Trophoblast cell (in vitro differentiated cells and primary cell): ENCODE results near the gene NETO2.

ENCODE experiments used
- DNase-seq, 2 donors: peaks; one replicate each; pipeline ENCODE4 v3.0.0-alpha.2; 2016
- H2AFZ ChIP-seq: 2 replicates; pipeline ENCODE4 v1.6.1; 2013; ENCODE audit warnings: low read length, moderate library complexity, mild to moderate bottlenecking; ENCODE audit not compliant: insufficient read depth, poor library complexity
- H2AK5ac ChIP-seq: 2 replicates; pipeline ENCODE4 v1.6.1; 2013; ENCODE audit warnings: mild to moderate bottlenecking, low read length
- H2BK120ac ChIP-seq: 2 replicates; pipeline ENCODE4 v1.6.1; 2013; ENCODE audit warnings: low read length, mild to moderate bottlenecking, moderate library complexity; ENCODE audit not compliant: insufficient read depth, poor library complexity
- H2BK12ac ChIP-seq: 2 replicates; pipeline ENCODE4 v1.6.1; 2013; ENCODE audit warnings: mild to moderate bottlenecking, low read length, moderate library complexity
- H2BK5ac ChIP-seq: 2 replicates; pipeline ENCODE4 v1.6.1; 2013; ENCODE audit warnings: low read length, low read depth, moderate library complexity, mild to moderate bottlenecking; ENCODE audit not compliant: poor library complexity
- H3K14ac ChIP-seq: 2 replicates; pipeline ENCODE4 v1.6.1; 2013; ENCODE audit warnings: mild to moderate bottlenecking, low read length
- H3K18ac ChIP-seq: 2 replicates; pipeline ENCODE4 v1.6.1; 2013; ENCODE audit warnings: mild to moderate bottlenecking, low read length
- H3K23ac ChIP-seq: 2 replicates; pipeline ENCODE4 v1.6.1; 2013; ENCODE audit warnings: low read length
- H3K27ac ChIP-seq: 2 replicates; pipeline ENCODE4 v1.5.1; 2013; ENCODE audit warnings: low read depth, mild to moderate bottlenecking, inconsistent platforms, low read length, moderate library complexity
- H3K27me3 ChIP-seq: 2 replicates; pipeline ENCODE4 v1.6.1; 2013; ENCODE audit warnings: inconsistent platforms, mild to moderate bottlenecking, low read length, moderate library complexity; ENCODE audit not compliant: insufficient read depth
- H3K36me3 ChIP-seq, 2 experiments: 1 replicate in 1 of 2; 2 replicates in 1 of 2; pipeline ENCODE4 v1.6.1; 2013; ENCODE audit warnings: low read length in 2 of 2, mild to moderate bottlenecking in 2 of 2, moderate library complexity in 1 of 2; ENCODE audit not compliant: insufficient read depth in 2 of 2, control insufficient read depth in 1 of 2
- H3K4ac ChIP-seq: 2 replicates; pipeline ENCODE4 v1.6.1; 2013; ENCODE audit warnings: low read depth, mild to moderate bottlenecking, low read length, moderate library complexity
- H3K4me1 ChIP-seq, 2 experiments: 1 replicate in 1 of 2; 2 replicates in 1 of 2; pipeline ENCODE4 v1.6.1; 2013; ENCODE audit warnings: low read length in 2 of 2, mild to moderate bottlenecking in 2 of 2, moderate library complexity in 1 of 2; ENCODE audit not compliant: insufficient read depth in 2 of 2, control insufficient read depth in 1 of 2
- H3K4me2 ChIP-seq: 2 replicates; pipeline ENCODE4 v1.6.1; 2013; ENCODE audit warnings: inconsistent platforms, mild to moderate bottlenecking, low read length, moderate library complexity
- H3K4me3 ChIP-seq: 2 replicates; pipeline ENCODE4 v1.5.1; 2013; ENCODE audit warnings: mild to moderate bottlenecking, low read depth, low read length, inconsistent platforms
- H3K79me1 ChIP-seq: one replicate; pipeline ENCODE4 v1.6.1; 2013; ENCODE audit warnings: low read length
- H3K79me2 ChIP-seq: 2 replicates; pipeline ENCODE4 v1.6.1; 2013; ENCODE audit warnings: low read length, mild to moderate bottlenecking; ENCODE audit not compliant: control insufficient read depth, insufficient read depth, poor library complexity
- H3K9ac ChIP-seq: 2 replicates; pipeline ENCODE4 v1.6.1; 2013; ENCODE audit warnings: mild to moderate bottlenecking, low read length
- H3K9me3 ChIP-seq: 2 replicates; pipeline ENCODE4 v1.6.1; 2013; ENCODE audit warnings: low read depth, mild to moderate bottlenecking, control low read depth, inconsistent platforms, low read length; ENCODE audit not compliant: insufficient read depth
- H4K12ac ChIP-seq: 2 replicates; pipeline ENCODE4 v1.6.1; 2013; ENCODE audit warnings: low read depth, mild to moderate bottlenecking, low read length, moderate library complexity
- H4K8ac ChIP-seq: 2 replicates; pipeline ENCODE4 v1.6.1; 2013; ENCODE audit warnings: low read depth, mild to moderate bottlenecking, low read length, moderate library complexity
- H4K91ac ChIP-seq: one replicate; pipeline ENCODE4 v1.6.1; 2013; ENCODE audit warnings: low read depth, mild to moderate bottlenecking, low read length, moderate library complexity
- WGBS: extraction: QIAGEN DNeasy Blood & Tissue Kit; methylation state at CpG from one replicate; pipeline ENCODE4 v1.1.7; 2013; ENCODE audit warnings: missing lambda C conversion rate; ENCODE audit not compliant: insufficient read length, insufficient coverage; ENCODE audit errors: extremely low coverage; 5-methylcytosine and 5-hydroxymethylcytosine counted together

Gene NETO2

DNA sequence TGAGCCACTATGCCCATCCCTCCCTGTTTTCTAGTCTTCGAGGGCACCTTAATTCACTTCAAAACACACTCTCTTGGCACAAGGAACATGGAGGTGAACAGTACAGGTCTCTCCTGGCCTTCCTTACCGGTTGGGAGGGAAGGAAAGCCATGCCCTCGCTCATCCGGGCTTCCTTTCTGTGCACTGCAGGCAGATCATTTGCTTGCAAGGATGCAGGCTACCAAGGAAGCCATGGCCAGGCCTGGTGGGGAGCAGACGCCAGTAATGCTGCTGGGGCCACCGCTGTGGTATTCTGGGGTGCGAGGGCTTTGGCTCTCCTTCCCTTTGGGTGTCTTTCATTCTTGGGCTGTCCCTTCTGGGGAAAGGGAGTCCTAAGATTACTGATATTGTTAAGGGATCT is 89.4 kb downstream of the NETO2 start:
- H3K27me3 ChIP-seq: no peaks in the 10 kb centered on the region

DNA sequence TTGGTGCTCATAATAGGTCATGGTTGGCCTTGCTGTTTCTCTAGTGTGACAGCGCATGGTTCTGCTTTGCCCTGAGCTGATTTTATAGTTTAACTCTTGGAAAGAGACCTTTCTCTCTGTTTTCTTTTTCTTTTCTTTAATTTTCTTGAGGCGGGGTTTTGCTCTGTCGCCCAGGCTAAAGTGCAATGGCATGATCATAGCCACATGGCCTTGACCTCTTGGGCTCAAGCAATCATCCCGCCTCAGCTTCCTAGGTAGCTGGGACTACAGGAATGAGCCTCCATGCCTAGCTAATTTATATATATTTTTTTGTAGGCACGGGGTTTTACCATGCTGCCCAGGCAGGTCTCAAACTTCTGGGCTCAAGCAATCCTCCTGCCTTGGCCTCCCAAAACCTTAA is 89.8 kb downstream of the NETO2 start:
- Histone ChIP-seq H3K4me1 (no peaks in the 10 kb centered on the region), H3K14ac (no peak overlapping the region), H2AK5ac (no peak overlapping the region), H3K27ac (no peak overlapping the region), H3K9me3 (no peaks in the 10 kb centered on the region), H3K23ac (no peak overlapping the region), H3K18ac (no peak overlapping the region), H3K79me1 (no peaks in the 10 kb centered on the region), H3K4ac (no peak overlapping the region), H3K4me3 (peak overlapping the region; percentile 16), H2AFZ (no peak overlapping the region), H4K8ac (no peak overlapping the region), H4K91ac (no peak overlapping the region), H3K9ac (no peak overlapping the region), H3K36me3 (no peaks in the 10 kb centered on the region), H3K27me3 (no peaks in the 10 kb centered on the region), H2BK12ac (no peak overlapping the region), H2BK120ac (no peak overlapping the region), H2BK5ac (no peak overlapping the region), H4K12ac (no peak overlapping the region), H3K4me2 (no peak overlapping the region), H3K79me2 (no peaks in the 10 kb centered on the region)
- DNase-seq: no peak
- WGBS: no CpG with 5 or more reads among the region's 5 CpGs

More for the DNA sequence above, 89.4 kb downstream of the NETO2 start:
- H3K4me3 ChIP-seq: no peak overlapping the region
- no peaks in the 10 kb centered on the region for H3K79me1 ChIP-seq
- H3K18ac ChIP-seq: no peak overlapping the region
- no peak overlapping the region for H2BK12ac ChIP-seq
- no peak overlapping the region for H3K14ac ChIP-seq
- H2BK5ac ChIP-seq: no peak overlapping the region
- H3K23ac ChIP-seq: no peak overlapping the region
- H3K79me2 ChIP-seq: no peaks in the 10 kb centered on the region
- H4K8ac ChIP-seq: no peak overlapping the region
- no peak for DNase-seq
- no peak overlapping the region for H2AFZ ChIP-seq
- no peaks in the 10 kb centered on the region for H3K9me3 ChIP-seq
- H4K91ac ChIP-seq: no peak overlapping the region
- H4K12ac ChIP-seq: no peak overlapping the region
- no peak overlapping the region for H2BK120ac ChIP-seq
- no peak overlapping the region for H3K9ac ChIP-seq
- H3K27ac ChIP-seq: no peak overlapping the region
- no peak overlapping the region for H2AK5ac ChIP-seq
- H3K4ac ChIP-seq: no peak overlapping the region
- H3K36me3 ChIP-seq: no peaks in the 10 kb centered on the region
- WGBS: no CpG with 5 or more reads among the region's 7 CpGs
- H3K4me1 ChIP-seq: no peaks in the 10 kb centered on the region
- no peak overlapping the region for H3K4me2 ChIP-seq

DNA sequence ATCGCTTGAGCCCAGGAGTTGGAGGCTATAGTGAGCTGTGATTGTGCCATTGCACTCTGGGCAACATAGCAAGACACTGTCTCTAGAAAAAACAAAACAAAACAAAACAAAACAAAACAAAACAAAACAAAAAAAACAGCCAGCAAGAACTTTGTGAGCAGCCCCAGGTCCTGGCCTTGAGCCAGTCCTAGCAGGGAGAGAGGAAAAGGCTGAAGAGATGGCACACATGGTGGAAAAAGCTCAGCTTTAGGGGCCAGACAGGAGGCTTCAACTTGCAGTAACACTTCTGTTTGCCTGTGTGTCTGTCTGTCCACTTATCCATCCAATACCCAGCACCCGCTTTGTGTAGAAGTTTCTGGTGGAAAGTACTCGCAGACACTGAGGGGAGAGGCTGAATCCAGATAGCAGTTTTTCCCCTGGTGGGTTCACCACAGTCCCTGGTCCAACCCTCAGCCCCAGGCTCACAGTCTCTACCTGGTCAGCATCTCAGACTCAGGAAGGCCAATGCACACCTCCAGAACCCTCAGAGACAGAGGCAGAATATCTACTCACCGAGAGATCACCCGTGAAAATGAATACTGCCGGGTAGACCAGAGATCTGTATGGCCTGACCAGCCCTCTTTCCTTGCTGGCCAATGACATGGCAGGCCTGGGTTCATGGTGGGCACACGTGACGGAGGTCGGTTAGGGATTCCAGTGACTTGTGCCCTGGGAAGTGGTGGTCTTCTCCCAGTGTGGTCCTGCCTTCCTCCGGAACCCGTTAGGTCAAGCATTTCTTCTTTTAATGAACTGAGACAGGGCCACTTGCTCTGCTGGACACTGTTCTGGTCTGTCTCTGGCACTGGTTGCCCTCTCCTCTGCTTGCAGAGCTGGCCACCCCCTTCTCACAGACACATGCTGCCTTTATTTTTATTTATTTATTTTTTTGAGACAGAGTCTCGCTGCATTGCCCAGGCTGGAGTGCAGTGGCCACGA is 90.8 kb downstream of the NETO2 start:
- no peaks in the 10 kb centered on the region for H3K36me3 ChIP-seq
- H2BK5ac ChIP-seq: no peak overlapping the region
- no peaks in the 10 kb centered on the region for H3K4me1 ChIP-seq
- no peak overlapping the region for H4K8ac ChIP-seq
- H3K18ac ChIP-seq: no peak overlapping the region
- no peaks in the 10 kb centered on the region for H3K27me3 ChIP-seq
- H3K4ac ChIP-seq: no peak overlapping the region
- H3K14ac ChIP-seq: no peak overlapping the region
- no CpG with 5 or more reads among the region's 13 CpGs for WGBS
- H4K12ac ChIP-seq: no peak overlapping the region
- no peak overlapping the region for H4K91ac ChIP-seq
- no peak overlapping the region for H2BK12ac ChIP-seq
- no peak overlapping the region for H3K27ac ChIP-seq
- no peak overlapping the region for H3K4me3 ChIP-seq
- H2BK120ac ChIP-seq: no peak overlapping the region
- H3K9ac ChIP-seq: no peak overlapping the region
- peaks cover 2% of the 10 kb centered on the region for H3K9me3 ChIP-seq
- DNase-seq: no peak
- no peak overlapping the region for H3K23ac ChIP-seq
- H2AK5ac ChIP-seq: no peak overlapping the region
- H2AFZ ChIP-seq: no peak overlapping the region
- H3K4me2 ChIP-seq: no peak overlapping the region
- H3K79me2 ChIP-seq: no peaks in the 10 kb centered on the region
- no peaks in the 10 kb centered on the region for H3K79me1 ChIP-seq

- Histone ChIP-seq H2AFZ (no peak overlapping the region), H2BK120ac (no peak overlapping the region), H3K36me3 (no peaks in the 10 kb centered on the region), H4K12ac (no peak overlapping the region), H3K9ac (no peak overlapping the region), H3K27ac (no peak overlapping the region), H4K8ac (no peak overlapping the region), H3K4me2 (no peak overlapping the region), H3K27me3 (no peaks in the 10 kb centered on the region), H3K79me1 (no peaks in the 10 kb centered on the region), H3K14ac (no peak overlapping the region), H2BK5ac (no peak overlapping the region), H4K91ac (no peak overlapping the region), H3K4me3 (no peak overlapping the region), H3K18ac (no peak overlapping the region), H3K4me1 (no peaks in the 10 kb centered on the region), H3K23ac (no peak overlapping the region), H2BK12ac (no peak overlapping the region), H3K9me3 (peaks cover 2% of the 10 kb centered on the region), H3K4ac (no peak overlapping the region), H3K79me2 (no peaks in the 10 kb centered on the region), H2AK5ac (no peak overlapping the region)
- no peak for DNase-seq
- WGBS: no CpG with 5 or more reads among the region's 10 CpGs
Measured at GRCh38 chr16:47051031-47051430, 92.7 kb downstream of the NETO2 start.
